HG03280 (cell line): Measurements from ENCODE around the gene SORBS1.

Source experiments
- ATAC-seq: cut with Tn5 transposase; IDR thresholded peaks from one replicate; pipeline ENCODE4 v1.9.1; 2021; ENCODE audit warnings: mild to moderate bottlenecking, moderate library complexity; ENCODE audit not compliant: unreplicated experiment

The SORBS1 gene

DNA sequence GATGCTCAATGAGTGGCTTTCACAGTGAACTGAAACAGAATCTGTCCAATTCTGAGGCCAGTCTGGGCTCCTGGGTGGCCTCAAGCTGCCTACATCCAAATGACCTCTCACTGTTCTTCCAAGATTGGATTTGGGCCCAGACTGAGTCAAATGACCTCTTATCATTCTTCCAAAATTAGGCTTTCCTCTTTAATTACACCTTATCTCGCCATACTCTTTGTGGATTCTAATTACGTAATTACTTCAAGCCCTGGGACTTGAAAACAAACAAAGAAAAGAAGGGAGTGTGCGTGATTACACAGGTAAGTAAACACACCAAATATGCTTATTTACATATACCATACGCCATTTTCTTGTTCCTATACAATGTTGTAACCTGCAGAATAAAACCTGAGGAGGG is 18.8 kb downstream of the SORBS1 start:
- no peak for ATAC-seq

DNA sequence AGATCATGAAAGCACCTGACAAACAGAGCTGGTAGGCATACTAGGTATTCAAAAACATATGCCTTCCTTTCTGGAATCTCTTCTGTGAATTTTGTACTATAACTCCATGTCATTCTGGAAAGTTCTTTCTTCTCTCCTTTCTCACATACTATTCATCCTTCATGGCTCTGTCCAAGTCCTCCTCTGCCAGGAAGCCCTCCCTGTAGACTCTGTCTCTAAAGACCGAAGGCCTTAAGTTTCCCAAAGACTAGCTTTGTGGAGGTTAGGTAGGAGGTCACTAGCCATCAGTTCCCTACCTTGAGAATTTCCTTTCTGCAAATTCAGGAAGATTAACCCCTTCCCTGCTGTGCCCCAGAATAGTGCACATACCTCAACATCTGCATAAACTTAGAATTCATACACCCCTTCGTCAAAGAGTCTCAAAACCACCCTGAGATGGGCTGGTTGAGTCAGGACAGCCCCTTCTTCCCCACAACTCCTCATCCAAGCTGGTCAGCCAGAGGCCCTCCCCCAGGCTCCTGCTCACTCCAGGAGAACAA is 20.6 kb downstream of the SORBS1 start:
- no peak for ATAC-seq

DNA sequence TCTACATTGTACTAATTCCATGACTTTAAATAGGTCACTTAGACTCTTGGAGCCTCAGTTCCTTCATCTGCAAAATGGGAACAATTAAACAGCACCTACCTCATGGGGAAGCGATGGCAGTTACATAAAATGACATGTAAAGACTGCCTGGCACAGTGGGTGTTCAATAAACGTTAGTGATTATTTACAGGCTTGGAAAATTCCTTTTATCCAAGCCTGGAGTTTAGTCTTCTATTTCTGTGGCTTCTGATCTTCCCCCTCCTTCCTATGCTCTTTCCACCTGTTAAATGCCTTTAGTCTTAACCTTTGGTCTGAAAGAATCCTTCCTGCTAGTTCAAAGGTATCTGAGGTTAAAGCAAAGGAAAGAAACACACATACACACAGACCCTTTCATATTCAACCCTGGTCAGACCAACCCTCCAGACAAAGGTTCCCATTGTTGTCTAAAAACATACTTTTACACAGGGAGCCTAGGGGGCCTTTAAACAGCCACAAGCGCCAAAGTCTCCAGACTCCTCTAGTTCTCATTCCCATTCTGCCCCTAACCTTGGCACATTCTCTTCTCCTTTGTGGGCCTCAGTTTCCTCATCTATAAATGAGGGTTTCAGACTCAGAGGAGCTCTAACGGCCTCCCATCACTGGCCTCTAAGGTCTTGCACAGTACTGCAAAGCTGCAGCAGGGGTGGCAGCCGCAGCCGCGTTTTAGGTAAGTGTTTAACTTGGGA is 21.4 kb downstream of the SORBS1 start:
- ATAC-seq: no peak

DNA sequence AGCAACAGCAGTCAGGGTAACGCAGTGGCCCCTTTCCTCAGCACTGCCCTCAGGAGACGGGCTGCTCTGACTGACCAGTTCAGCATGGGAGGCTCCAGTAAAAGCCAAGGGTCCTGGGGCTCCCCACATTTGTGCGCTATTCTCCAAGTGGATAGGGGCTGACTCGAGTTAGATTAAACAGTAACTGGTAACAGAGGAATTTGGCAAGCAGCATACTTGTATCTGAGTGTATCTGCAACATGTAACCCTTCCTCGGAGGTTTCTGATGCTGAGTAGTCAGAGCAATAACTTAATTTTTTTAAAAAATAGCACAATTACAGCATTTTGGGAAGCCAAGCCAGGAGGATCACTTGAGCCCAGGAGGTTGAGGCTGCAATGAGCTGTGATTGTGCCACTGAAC is 22.8 kb downstream of the SORBS1 start:
- ATAC-seq: no peak

DNA sequence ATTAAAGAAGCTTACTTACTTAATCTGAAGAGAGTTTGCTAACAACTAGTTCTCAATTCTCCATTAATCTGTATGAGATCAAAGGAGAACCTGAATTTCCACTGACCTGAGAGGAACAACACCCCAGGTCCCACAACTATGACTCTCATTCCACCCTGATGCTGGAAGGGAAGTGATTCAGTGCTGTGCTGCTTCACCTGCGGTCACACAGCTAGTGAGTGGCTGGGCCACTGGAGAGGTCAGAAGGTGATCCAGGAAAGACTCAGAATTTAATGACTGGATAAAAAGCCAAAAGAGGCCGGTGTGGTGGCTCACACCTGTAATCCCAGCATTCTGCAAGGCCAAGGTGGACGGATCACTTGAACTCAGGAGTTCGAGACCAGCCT is 23.6 kb downstream of the SORBS1 start:
- no peak for ATAC-seq

DNA sequence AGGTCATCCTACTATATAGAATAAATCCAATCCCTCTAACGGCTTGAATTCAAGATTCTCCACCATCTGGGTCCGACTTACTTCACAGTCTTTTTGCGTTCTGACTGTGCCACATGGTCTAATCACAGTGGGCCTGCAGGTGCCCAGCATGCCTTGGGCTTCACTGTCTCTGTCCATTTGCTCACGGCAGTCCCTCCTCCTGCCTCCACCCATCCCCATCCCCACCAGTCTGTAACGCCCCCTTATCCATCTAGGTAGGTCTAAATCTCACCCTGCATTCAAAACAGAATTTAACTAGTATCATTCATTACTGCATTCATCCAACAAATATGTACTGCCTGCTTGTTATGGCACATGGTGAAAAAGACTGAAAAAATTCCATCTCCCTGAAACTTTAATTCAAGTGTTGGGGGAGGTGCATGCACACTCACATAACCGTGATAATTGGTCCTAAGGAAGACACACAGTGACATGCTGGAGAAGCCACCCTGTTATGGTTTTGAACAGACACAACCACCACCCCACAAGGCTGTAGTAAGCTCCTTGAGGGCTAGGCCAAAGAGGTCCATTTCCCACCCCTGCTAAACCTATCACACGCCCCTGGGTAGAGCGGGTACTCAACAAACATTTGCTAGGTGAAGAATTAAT is 24.2 kb downstream of the SORBS1 start:
- no peak for ATAC-seq

DNA sequence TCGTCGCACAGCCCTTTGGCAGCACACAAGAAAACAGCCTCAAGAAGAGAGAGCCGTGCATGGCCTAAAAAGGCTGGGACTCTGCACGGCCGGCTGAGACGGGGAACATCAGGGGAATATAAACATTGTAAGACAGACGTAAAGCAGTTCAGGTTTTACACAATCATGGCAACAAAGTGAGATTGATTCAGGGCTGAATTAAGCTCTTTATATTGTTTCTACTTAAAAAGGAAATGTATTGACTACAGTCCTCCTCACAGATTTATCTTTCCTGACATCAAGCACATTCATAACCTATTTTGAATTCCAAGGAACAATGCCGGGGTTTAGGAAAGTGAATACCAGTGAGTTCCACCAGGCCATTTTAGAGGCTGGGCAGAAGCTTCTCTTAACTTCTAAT is 25.2 kb downstream of the SORBS1 start:
- no peak for ATAC-seq

DNA sequence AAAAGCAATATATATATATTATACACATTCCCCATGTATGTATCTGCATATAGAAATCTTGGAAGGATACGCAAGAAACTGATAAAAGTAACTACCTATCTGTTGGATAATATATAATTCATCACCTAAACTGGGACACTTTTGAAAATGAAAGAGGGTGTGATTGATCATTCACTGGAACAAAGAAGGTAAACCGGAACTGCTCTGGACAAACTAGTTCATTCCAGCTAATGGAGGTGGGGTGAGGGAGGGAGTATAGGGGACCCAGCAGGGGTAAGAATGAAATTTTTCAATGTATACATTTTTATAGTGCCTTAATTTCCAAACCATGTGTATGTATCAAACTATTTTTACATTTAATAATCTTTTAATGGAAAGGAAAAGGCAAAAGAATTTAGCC is 25.6 kb downstream of the SORBS1 start:
- no peak for ATAC-seq

DNA sequence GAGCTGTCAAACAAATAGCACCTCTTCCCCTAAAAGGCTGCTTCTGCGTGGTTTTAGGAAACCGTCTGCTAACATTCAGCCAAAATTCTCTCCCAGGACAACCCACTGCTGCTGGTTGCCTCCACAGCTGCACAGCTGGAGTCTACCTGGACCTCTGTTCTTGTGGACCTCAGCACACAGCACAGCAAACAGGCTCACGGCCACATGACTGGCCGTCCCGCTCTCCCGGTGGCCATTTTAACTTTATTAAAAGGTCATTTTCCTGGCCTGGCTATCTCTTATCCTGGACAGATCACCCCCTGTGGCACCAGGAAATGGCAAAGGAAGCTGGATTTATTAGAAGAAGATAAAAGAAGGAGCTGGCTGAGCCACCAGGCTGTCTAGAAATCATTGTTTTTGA is 27.6 kb downstream of the SORBS1 start:
- ATAC-seq: no peak

DNA sequence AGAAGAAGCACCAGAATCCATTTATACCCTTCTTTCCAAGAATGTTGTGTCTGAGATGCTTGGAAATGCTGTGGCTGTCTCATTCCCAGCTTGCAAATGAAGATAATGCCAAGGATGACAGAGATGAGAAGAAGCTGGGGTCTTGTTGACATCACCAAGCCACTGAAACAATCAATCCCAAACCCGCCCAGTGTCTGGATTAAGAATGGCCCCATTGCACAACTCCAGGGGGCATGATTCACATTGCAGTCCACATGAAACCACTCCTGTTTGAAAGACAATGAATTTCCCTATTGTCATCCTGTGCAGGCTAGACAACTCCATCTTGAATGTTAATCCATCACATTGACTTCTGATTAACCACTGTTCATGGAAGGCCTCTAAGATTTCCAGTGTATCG is 28.6 kb downstream of the SORBS1 start:
- no peak for ATAC-seq

DNA sequence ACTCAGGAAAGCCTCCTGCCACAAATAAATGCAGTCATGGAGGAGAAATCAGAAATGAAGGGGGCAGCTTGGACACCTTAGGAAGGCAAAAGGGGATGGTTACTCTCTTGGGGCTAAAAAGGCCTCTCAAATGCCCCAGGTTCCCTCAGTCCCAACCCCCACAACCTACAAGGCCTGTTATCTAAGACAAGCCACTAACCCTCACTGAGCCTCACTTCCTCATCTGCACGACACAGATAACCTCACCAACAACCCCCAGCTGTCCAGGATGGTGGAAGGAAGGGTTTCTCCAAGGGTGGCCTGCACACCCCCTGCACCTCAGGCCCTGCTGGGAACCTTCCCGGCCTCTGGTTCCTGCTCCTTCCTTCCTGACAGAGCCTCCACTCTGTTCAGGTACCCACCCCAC is 29.2 kb downstream of the SORBS1 start:
- ATAC-seq: no peak

DNA sequence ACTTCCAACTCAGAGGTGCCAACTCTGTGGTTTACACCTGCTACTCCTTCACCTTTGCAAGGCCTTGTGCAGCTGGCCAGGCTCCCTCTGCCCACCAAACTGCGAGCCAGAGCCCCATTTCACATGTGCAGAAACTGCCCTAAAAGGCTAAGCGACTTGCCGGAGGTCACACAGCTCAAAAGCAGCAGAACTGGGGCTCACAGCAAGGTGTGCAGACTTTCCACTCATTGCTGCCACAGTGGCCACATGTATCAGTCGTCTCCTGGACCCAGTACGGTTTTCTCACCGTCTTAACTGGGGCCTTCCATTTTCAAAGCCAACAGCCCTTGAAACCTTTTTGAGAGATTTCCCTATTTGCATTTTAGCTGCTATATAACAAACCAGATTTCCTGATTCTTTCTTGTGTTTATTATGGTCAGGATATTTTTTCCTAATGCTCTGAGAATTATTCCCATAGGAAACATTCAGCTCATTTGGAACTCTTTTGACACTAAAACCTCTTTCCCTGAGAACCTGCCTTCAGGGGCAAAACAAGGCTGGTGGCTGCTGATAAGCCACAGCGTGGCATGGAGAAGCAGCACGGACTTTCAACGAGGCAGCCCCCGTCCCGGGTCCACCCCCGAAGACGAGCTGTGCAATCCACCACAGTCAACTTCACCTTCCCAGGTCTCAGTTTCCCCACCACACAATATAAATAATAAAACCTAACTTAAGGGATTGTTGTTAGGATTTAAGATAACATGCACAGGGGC is 29.9 kb downstream of the SORBS1 start:
- no peak for ATAC-seq

DNA sequence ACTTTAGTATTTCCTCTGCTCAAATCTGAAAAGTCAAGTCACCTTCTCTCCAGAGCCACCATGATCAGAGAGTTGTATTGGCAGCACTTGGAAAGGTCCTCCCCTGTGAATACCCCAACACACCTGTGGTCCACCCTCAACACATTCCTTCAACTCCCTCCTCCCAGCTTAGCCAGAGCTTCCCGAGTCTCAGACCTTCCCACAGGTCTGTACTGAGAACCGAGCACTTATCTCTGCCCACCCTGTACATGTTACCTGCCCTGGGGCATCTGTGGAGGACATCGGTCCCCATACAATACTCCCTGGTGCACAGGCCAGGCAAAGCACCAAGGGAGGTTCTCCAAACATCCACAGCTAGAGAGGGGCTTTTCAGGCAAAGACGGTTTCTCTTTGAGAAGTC is 30.6 kb downstream of the SORBS1 start:
- no peak for ATAC-seq

DNA sequence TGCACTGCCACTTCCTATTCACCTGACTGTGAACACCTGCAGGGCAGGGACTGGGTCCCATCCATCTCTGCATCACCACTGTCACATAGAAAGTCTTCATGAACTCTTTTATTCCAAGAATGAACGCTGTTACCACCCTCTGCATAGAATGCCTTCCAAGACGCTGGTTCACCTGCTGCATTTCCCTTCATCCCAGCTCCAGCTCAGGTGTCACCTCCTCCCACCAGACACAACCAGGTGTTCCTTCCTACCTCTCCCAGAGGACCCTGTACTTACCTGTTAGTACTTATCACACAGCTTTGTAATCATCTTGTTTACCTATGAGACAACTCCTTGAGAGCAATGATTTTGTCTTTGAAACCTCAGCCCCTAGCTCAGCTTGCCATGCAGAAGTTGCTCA is 31.1 kb downstream of the SORBS1 start:
- no peak for ATAC-seq

DNA sequence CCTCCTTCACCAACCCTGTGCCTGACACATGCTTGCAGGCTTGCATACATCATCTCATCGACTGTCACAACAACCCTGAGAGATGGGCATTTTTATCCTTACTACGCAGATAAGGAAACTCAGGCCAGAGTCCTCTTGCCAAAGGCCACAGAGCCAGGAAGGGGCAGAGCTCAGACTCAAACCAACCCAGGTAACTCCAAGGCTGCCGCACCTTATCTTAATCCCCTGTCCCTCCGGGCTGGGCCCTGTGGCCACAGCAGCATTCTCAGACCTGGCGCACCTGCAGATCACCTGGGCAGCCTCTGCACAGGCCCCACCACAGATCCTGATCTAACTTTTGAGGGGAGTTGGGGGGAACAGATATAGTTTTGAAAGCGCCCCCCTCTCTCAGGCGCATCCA is 35.1 kb downstream of the SORBS1 start:
- no peak for ATAC-seq

DNA sequence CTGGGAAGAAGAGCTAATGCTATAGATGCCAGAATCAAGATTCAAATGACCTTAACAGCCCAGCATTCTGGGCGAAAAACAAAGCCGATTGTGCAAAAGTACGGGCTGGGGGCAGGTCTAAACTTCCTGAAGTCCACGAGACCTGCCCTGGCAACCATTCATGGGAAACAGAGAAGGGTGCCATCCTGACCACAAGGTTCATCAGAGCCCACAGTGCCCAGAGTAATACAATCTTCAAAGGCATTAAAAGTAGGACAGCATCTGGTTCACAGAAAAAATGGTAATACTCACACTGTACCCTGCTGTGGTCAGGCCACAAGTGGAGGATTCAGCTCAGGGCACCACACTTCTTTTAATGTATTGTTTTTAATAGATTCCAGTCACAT is 36.1 kb downstream of the SORBS1 start:
- no peak for ATAC-seq

DNA sequence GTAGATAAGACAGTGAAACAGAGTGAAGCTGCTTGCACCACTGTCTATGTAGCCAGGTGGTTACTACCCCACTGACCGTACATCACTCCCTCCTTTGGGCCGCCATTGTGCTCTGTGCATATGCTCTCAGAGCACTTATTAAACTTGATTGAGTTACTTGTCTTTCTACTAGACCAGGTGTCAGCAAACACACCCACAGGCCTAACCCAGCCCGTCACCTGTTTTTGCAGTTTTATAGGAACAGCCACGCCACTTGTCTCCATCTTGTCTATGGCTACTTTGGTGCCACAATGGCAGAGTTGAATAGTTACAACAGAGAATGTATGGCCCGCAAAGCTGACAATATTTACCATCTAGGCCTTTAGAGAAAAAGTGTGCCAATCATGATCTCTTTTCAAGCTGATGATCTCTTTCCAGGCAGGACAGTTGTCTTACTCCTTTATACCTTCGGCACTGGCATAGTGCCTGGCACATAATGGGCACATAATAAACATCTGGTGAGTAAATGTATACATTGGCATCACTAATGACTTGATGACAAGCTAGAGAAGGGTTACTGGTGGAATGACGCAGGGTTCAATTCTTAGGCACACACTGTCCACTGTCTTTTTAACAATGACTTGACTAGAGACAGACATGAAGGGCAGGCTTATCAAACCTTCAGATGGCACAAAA is 36.7 kb downstream of the SORBS1 start:
- ATAC-seq: no peak

DNA sequence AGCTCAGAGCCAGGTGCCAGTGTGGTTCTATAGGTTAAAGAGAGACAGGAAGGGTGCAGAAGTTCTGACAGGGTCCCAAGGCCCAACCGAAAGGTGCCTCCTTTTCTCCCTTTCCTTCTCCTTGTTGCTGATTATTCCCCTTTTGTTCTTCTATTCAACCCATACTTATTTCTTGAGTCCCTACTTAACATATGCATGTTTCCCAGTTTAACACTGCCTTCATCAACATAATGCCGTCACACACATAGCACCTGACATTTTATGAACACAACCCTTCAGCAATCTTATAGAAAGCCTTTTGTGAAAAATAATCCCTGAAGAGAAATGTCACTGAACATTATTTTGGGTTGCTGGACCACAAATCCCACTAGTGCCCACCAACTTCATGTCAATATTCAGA is 39.1 kb downstream of the SORBS1 start:
- ATAC-seq: no peak

DNA sequence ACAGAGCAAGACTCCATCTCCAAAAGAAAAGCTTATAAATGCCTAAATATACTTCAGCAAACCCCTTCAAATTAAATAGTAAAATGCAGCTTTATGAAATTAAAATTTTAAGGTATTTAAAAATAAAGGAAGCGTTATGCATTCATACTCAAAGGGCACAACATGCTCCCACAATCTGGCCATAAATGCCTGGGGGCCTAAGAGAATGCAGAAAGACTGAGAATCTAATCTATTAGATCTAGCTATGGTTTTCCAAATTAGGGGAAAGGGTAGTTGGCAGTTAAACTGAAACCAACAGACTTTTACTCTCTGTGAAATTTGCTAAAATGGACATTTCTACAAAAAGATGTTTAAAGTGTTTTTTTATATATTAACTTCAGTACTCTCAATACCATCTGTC is 40.6 kb downstream of the SORBS1 start:
- ATAC-seq: no peak

DNA sequence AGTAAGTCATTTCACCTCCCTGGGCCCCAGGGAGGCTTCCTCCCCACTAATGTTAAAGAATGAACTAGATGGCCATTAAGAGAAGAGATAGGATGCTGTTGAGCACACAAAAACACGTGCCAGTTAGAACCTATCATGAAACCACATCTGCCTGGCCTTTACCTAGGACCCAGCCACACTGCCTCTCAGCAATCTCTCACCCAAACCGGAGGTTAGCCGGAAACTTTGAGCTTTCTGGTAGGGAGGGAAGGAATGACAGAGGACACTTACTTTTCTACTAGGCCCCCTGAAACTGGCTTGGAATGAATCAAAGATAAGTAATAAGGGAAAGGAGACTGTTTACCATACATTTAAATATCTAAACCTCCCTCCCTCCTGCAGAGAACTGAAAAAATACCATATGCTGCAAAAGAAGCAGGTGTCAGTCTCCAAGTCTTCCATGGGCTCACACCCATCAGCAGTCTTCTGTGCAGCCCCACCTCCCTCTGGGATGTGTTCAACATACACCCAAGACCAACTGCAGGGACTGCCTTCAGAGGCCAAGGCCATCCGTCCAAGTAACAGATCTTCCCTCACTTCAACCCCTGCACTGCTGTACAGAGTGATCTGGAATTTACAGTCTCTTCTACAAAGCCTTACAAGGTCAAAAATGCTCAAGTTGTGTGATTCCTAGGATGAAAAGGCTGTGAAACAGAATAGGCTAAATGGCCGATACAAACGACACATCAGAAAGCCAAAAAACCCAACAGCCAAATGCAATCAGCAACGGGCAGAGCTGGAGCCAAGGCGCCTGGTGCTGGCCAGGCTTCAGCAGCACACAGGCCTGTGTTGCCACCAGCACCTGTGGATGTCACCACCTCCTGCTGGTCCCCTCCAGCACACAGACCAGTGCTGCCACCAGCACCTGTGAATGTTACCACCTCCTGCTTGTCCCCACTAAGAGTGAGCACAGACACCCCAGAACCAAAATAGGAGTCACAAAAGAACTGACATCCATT is 42.4 kb downstream of the SORBS1 start:
- ATAC-seq: no peak
